Amygdala (tissue), 56 donors: ENCODE data around the gene SLC16A4.
"Not testable (repeated sequence)": the region's sequence is repeated elsewhere in the genome, so short reads cannot be mapped to it uniquely, and the experiment has no call there.

Experiments
- DNase-seq, 56 donors: peaks; one replicate each; lab custom pipeline; 2025; lab: John Stamatoyannopoulos, UW

Gene SLC16A4

DNA sequence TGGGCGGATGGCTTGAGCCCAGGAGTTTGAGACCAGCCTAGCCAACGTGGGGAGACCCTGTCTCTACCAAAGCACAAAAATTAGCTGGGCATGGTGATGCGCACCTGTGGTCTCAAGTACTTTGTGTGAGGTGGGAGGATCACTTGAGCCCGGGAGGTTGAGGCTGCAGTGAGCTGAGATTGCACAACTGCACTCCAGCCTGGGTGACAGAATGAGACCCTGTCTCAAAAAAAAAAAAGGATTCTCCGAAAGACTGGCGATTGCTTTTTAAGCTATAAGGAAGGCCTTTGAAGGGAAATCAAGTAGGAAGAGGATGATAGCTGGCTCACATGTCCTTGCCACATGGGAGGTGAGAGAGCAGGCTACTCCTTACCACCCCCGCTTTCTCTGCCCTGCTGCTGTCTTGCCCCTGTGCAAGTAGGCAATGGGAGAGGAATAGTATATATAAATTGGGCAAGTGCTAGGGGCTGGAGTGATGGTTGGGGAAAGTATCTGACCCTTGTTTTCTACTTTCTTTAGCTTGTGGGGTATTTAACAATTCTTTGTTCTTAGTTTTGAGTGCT, 20.4 kb upstream of the SLC16A4 start:
- DNase-seq: no peak

DNA sequence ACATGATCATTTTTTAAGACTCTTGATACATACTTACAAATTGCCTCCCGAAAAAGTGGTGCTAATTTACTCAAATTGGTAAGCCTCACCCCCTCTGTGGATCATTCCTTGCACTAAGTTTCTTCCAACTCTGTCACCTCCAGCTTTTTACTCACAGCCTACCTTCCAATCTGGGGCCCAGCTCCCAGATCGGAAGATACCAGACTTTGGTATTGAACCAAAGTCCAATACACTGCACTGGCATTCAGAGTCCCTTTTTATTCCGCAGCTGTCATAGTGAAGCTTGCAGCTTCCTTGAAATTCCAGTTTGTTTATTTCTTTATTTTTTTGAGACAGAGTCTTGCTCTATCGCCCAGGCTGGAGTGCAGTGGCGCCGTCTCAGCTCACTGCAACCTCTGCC, 18.5 kb upstream of the SLC16A4 start:
- no peak for DNase-seq

DNA sequence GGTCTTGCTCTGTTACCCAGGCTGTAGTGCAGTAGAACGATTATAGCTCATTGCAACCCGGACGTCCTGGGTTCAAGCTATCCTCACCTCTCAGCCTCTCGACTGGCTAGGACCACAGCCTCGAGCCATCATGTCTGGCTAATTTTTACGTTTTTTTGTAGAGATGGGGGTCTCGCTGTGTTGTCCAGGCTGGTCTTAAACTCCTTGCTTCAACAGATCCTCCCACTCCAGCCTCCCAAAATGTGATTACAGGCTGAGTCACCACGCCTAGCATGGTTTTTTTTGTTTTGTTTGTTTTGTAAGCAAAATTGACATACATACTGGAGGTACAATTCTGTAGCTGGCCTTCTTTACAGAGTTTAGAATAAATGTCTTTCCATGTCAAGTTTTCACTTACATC, 17.7 kb upstream of the SLC16A4 start:
- no peak for DNase-seq

DNA sequence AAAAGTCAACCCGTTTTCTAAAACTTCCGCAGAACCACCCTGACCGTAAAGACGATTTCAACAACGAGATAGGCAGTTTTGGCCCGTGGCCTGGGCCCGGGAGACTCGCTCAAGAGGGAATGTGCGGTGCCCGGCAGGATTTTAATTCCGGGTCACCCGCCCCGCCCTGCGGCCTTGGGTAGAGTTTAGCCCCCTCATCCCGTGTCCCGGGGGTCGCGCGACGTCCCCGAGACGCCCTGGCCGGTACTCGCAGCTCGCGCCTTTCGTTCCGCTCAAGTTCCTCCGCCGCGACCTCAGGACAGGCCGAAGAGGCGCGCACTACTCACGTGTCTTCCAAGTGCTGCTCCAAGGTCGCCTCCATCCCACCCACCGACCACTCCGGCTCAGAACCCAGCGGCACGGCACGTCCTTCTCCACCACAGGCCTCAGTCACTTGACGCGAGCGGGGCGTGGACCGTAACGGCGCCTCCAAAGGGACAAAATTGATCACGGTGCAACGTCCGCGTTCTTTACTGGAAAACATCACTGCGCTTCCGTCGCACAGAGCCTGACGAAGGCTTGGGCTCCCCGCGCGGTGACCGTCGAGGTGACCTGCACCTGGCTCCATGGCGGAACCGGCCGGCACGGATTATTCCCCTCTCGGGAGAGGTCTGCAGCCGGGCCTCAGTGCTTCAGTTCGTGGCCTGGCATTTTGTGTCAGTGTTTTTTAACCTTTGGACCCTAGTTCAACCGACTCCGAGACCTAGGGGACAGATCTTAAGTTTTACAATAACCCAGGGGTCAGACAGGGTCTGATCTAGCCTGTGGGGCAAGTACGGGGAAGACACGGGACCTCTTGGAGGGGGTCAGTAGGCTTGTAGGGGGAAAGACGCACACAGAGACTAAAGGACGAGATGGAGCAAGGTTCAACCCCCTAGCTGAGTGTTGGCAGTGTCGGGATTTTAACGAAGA, 16.7 kb upstream of the SLC16A4 start, which contains the start of gene LAMTOR5:
Gene LAMTOR5, minus strand, starts transcription at position 435 of the 951 bp plus-strand sequence. Its CDS starts 74 bp downstream, at position 361.
- DNase-seq: peak; percentile 44 to 94 (median 84)

DNA sequence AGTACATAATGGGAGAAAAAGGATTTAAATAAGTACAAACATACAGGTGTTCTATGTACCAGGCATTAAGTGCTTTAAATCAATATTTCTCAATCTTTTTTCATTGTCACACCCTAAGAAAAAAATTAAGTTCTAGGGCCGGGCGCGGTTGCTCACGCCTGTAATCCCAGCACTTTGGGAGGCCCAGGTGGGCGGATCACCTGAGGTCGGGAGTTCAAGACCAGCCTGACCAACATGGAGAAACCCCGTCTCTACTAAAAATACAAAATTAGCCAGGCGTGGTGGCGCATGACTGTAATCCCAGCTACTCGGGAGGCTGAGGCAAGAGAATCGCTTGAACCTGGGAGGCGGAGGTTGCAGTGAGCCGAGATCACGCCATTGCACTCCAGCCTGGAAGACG, 15.6 kb upstream of the SLC16A4 start:
- DNase-seq: not testable (repeated sequence)

DNA sequence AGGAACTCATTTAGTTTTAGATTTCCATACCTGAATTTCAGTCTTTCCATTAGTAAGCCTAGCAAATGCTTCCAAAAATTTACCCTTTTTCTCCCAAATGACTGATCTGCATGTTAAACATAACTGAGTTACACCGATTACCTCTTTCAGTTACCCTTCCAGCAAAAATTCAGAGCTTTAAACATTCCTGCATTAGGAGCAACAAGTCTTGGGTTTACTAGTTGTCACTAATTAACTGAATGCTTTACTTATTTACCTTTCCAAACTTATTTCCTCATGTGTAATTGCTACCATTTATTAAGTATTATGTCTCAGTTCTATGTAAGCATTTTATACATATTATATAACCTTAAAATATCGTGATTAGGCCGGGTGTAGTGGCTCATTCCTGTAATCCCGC, 13.6 kb upstream of the SLC16A4 start:
- DNase-seq: no peak

DNA sequence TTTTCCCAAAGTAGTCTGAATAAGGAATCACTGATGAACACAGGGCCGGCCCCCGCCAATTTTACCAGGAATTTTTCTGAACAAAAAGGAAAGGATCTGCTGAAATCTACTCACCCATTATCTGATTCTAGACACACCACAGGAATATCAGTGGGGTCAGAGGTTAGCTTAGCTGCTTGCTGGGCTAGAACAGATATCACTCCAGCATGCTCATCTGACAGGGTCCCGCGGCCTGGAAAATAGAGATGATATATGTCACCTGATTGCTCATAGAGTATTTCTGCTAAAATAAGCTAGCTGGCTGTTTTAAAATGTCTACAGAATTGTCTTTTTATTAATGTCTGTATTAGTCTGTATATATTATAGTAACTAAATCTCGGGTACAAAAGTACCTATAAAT, 13.0 kb upstream of the SLC16A4 start:
- DNase-seq: no peak

DNA sequence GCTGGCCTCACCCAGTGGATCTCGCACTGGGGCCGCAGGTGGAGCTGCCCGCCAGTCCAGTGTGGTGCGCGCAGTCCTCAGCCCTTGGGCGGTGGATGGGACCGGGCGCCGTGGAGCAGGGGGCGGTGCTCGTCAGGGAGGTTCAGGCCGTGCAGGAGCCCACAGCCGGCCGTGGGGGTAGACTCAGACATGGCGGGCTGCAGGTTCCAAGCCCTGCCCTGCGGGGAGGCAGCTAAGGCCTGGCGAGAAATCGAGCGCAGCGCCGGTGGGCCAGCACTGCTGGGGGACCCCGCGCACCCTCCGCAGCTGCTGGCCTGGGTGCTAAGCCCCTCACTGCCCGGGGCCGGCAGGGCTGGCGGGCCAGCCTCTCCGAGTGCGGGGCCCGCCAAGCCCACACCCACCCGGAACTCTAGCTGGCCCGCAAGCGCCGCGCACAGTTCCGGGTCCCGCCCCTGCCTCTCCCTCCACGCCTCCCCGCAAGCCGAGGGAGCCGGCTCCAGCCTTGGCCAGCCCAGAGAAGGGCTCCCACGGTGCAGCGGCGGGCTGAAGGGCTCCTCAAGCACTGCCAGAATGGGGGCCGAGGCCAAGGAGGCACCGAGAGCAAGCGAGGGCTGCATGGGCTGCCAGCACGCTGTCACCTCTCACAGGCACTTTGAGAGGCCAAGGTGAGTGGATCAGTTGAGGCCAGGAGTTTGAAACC, 5.6 kb upstream of the SLC16A4 start:
- not testable (repeated sequence) for DNase-seq

DNA sequence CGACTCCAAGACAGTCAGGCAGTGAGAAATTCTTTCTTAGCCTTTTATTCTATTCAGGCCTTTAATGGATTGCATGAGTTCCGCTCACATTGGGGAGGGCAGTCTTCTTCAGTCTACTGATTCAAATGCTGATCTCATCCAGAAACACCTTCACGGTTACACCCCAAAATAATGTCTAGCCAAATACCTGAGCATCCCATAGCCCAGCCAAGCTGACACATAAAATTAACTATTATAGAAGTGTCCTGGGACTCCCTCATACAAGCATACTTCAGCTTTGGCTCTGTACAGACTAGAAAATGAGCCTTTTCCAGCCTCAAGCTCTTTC, 3.6 kb upstream of the SLC16A4 start:
- no peak for DNase-seq

DNA sequence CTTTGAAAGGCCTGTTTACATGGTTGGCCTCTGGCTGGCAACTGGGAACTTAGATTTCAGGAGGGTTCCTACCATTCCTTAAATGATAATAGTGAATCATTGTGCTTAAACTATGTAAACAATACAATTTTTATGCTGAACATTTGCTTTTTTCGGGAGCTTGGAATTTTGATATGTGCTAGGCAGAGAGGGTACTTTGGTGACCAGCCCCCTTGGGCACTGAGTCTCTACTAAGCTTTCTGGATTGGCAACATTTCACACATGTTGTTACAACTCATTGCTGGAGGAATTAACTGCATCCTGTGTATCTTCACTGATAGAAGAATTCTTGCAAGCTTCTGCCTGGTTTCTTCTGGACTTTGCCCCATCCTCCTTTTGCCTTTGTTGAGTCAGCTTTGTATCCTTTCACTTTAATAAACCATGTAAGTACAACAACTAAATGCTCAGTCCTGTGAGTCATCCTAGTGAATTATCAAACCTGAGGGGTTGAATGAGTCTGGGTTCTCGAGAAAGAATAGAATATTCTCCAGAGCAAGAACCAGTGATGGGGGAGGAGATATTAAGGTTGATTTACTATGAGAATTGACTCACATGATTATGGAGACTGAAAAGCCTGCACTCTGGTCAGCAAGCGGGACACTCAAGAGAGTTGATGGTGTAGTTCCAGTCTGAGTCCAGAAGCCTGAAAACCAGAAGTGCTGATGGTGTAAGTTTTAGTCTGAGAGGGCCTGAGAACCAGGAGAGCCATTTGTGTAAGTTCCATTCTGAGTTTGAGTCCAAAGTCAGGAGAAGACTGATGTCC, 3.1 kb upstream of the SLC16A4 start:
- DNase-seq: no peak

DNA sequence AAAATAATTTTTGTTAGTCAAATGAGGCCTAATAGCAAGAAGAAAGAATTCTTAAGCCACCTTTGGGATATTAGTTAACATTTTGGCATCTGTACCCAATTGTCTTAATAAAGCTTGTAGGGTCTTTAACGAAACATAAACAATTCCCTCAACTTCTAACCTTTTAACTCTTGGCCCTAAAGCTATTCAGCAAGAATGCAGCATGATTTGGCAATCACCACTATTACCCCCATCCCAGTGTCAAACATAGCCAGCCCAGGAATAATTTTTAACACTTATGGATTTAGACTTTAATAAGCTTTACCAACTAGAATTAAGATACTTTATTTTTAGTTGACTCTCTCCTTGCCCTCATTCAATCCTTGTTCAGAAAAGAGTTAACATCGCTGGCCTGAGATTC, 2.5 kb upstream of the SLC16A4 start:
- DNase-seq: no peak

DNA sequence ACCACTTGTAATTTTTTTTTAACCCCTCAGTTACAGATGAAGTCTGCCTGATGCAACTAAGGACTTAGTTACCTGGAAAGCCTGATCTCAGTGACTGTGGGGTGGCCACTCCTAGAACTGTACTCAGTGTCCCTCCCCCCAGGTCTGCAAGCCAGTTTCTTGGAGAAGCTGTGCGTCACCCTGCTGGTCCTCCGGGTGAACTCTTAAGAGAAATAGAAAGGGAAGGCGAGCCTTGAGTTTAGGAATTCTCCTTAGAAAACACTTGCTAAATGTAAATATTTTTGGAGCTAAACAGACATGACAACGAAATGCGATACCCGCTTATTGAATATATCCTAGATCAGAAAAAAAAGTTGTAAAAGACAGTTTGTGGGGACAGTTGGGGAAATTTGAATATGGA, 730 bp downstream of the SLC16A4 start:
- no peak for DNase-seq

DNA sequence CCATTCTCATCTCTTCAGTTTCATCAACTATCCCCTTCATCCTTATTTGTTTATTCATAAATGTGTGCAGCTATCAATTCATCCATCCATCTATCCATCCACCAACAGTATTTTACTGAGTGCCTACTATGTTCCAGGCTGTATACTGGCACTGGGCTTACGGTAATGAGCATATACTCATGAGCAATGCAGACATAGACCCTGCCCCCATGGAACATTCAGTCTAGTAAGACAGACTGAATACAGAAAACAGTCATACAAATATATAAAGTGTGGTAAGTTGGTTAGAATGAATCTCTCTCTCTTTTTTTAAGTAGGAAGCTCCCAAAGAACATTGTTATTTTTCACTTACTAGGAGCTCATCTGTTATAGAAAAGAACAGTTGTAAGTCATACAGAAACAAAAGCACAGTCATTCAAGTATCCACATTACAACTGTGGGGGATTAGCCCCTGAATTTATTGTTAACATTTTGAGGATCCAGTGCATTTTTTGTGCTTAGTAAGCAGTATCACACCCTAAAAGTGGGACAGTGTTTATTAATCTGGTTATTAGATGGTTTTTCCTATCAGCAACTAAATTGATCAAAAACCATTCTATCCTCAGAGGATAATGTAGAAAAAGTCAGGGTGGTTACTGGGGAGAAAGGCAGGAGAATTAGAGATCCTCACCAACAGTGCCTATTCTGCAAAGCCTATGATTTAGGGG, 3.6 kb downstream of the SLC16A4 start:
- no peak for DNase-seq

DNA sequence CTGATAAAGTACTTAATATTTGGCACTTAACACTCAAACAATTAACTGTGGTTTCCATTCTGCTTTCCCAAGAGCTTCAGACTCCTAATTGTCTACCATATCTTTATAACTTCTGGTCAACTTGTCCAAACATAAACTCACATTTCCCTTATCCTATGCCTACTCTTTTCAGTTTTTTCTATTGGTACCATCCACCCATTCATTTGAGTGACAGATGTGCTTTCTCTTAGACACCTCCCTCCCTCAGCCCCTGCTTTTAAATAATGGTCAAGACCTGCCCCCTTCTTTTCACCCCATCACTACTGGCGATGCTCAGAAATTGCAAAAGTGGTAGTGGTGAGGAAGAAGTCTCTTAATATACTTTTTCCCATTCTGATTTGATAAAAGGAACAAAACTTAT, 5.5 kb downstream of the SLC16A4 start:
- no peak for DNase-seq

DNA sequence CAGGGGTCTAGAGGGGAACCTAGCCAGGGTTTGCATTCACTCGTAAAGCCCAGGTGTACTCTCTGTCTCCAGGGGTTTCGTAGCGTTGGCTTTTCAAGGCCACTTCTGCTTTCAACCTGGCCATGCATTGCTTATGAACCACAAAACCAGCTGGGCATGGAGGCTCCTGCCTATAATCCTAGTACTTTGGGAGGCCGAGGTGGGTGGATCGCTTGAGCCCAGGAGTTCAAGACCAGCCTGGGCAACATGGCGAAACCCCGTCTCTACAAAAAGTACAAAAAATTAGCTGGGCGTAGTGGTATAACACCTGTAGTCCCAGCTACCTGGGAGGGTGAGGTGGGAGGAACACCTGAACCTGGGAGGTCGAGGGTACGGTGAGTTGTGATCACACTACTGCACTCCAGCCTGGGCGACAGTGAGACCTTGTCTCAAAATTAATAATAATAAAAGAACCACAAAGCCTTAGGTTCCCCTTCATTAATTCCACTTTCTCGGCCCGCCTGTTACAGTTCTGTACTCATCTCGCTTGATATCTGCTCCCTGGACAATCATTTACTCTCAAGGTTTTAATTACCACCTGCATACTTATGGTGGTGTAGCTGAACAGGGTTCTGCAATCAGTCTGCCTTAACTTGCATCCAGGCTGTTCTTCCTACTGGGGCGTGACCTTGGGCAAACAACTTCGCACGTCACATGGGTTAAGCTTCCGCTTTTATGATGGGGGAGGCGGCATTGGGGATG, 6.1 kb downstream of the SLC16A4 start:
- no peak for DNase-seq

DNA sequence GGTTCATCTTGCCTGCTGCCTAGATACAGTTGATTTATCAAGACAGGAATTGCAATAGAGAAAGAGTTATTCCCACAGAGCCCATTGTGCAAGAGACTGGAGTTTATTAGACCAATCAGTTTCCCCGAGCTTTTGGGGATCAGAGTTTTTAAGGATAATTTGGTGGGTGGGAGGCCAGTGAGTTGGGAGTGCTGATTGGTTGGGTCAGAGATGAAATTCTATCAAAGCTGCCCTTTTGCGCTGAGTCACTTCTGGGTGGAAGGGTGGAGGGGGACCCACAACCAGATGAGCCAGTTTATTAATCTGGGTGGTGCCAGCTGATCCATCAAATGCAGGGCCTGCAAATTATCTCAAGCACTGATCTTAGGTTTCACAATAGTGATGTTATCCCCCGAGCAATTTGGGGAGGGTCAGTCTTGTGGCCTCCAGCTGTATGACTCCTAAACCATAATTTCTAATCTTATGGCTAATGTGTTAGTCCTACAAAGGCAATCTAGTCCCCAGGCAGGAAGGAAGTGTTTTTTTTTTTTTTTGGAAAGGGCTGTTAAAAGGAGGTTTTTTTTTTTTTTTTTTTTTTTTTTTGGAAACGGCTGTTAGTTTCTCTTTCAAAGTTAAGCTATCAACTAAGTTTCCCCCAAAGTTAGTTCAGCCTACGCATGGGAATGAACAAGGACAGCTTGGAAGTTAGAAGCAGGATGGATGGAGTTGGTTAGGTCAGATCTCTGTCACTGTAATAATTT, 7.4 kb downstream of the SLC16A4 start:
- no peak for DNase-seq

DNA sequence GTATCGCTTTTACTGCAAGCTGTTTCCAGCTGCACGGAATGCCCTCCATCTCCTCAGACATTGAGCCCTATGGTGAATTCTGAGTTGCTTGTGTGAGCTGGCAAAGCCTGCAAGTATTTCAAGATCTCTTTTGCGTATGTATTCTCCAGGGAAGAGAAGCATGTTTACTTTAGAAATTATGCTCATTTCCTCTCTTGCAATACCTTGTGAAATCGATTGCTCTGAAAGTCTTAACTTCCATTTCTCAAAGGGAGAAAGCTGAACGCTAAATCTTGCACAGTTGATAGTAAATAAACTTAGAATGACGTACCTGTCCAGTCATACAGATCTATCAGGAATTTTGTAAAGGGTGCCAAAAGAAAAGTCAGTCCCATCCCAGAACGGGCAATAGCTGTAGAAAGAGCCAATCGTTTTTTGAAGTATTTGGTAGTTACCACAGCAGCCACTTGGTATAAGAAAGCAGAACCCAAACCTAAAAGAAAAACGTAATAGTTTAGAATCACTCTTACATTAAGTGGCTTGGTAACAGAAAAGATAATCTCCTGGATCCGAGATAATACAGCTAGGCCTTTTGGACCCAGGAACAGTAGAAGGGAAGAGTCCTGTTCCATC, 10.0 kb downstream of the SLC16A4 start:
- no peak for DNase-seq

DNA sequence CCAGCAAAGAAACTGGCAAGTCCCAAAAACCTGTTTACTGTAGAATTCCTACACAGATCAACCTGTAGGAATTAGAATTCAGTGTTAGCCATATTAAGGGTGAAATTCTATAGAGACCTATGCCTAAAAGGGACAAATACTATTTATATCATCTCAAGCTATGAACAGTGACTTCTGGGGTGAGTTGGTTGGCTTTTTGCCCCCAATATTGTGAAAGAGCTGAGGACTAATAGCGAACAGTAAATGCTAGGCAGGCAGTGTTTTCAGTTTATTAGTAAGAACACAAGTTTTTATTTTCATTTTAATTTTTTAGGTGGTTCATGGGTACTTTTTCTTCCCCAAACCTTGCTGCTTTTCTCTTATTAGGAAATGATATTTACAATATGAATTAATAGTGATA, 15.3 kb downstream of the SLC16A4 start:
- no peak for DNase-seq
